ENCODE measurements around the gene SOAT1. TPM values are rescaled to one million over a fixed set of nuclear protein-coding genes. Genes with fewer than 3 reads are reported as not detected.
A peak's percentile ranks its signal among the peaks of the same experiment; 100 is the strongest.

SOAT1 gene
- total and polyA plus RNA-seq, 10 donors = 5.5 to 47.6 (median 29.5) TPM

DNA sequence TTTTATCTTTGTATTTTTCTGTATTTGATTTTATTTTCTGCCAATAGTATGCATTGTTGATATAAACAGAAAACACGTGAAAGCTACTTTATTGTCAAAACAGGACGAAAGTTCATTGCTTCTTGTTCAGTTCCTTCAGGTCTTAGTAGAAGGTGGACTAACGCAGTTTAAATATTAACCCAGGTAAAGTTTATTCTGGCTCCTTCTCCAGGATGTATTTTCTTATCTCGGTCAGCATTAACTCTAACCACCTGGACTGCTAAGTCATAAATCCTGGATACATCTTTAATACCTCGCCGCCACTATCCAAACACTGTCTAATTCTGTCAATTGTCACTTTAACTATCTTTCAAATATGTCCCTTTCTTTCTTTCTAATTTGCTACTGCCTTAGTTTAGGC is 5.7 kb upstream of the SOAT1 start:
- 93 to 99% (median 96%) methylated on average over 6 of the region's 6 CpGs for WGBS, 5 donors
- Histone ChIP-seq H3K27me3 (replicated peaks in 1 of 7) (no peaks in the 10 kb centered on the region), H3K27ac (no peak overlapping the region), H3K36me3 (no peaks in the 10 kb centered on the region), H3K9me3 (no peaks in the 10 kb centered on the region), H3K4me1 (peaks cover 0 to 6% (median 2%) of the 10 kb centered on the region in 6 donors), H3K4me3 (no peak overlapping the region)
- intact Hi-C loops (cut with DNase I; ENCODE audit: low total_unique reads) = no loop called here
- TF ChIP-seq POLR2A (IDR thresholded peaks at IDR 0.05) = no peak
- TF ChIP-seq CTCF (IDR thresholded peaks at IDR 0.05 in 8 of 11, conservative IDR thresholded peaks at IDR 0.05 in 3 of 11) = no peak
- TF ChIP-seq POLR2AphosphoS5 (IDR thresholded peaks at IDR 0.05) = no peak
- DNase-seq = no peak

DNA sequence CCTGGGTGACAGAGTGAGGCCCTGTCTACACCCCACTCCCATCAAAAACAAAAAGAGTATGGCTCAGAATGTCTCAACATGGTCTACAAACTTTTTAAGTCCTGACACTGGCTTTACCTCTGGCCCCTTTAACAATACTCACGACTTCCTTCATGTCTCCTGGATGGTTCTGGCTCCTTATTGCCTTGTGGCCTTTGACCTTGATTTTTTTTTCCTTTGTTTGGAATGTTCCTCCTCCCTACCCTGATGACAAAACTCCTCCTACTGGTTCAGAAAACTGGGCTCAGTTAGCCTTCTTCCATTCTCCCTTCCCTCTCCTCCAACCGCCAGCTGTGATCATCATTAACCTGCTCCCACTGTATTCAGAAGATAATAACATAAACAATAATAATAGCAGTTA is 4.6 kb upstream of the SOAT1 start:
- TF ChIP-seq POLR2AphosphoS5 (IDR thresholded peaks at IDR 0.05) = no peak
- TF ChIP-seq CTCF (IDR thresholded peaks at IDR 0.05 in 8 of 11, conservative IDR thresholded peaks at IDR 0.05 in 3 of 11) = no peak
- TF ChIP-seq POLR2A (IDR thresholded peaks at IDR 0.05) = no peak
- 72 to 87% (median 81%) methylated on average over 2 of the region's 2 CpGs for WGBS, 5 donors
- intact Hi-C loops (cut with DNase I; ENCODE audit: low total_unique reads) = no loop called here

DNA sequence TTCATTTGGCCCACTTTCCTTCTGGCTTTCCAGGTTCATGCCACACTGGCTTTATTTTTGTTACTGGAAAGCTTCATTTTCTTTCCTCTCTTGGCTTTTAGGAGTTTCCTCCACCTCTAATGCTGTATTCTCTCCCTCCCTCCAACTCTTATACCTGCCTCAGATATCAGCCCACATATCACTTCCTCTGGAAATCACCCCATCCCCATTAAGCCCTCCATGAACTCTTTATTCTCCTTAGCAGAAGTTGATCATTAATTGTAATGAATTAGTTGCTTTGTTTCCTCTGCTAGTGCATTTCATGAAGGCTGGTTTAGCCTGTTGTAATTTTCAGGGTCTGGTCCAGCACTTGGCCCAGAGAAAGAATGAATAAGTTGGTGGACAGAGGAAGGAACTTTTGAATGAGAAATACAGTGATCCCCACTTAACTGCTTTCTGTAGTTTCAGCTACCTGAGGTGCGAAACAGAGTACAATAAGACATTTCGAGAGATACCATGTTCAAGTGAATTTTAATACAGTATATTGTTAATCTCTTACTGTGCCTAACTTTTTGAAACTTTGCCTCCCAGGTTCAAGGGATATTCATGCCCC is 1.7 kb downstream of the SOAT1 start:
- Histone ChIP-seq H3K27me3 (replicated peaks in 1 of 7) (no peaks in the 10 kb centered on the region), H3K27ac (peak overlapping the region; percentile 88 to 97 (median 95)), H3K4me1 (peaks cover 17 to 72% (median 59%) of the 10 kb centered on the region in 6 donors), H3K9me3 (no peaks in the 10 kb centered on the region), H3K36me3 (no peaks in the 10 kb centered on the region), H3K4me3 (peak overlapping the region; percentile 55 to 88 (median 80))
- no peak for DNase-seq
- intact Hi-C loops (cut with DNase I; ENCODE audit: low total_unique reads) = loop anchor here (10.0 kb wide), 2 partner anchors 50 to 170 kb away; no protein-coding TSS in a partner anchor
- 86 to 98% (median 94%) methylated on average over 2 of the region's 2 CpGs for WGBS, 5 donors
- no peak for TF ChIP-seq POLR2A (IDR thresholded peaks at IDR 0.05)
- no peak for TF ChIP-seq POLR2AphosphoS5 (IDR thresholded peaks at IDR 0.05)
- TF ChIP-seq CTCF (IDR thresholded peaks at IDR 0.05 in 8 of 11, conservative IDR thresholded peaks at IDR 0.05 in 3 of 11) = no peak

More for the DNA sequence above, 4.6 kb upstream of the SOAT1 start:
- Histone ChIP-seq H3K4me1 (peaks cover 0 to 12% (median 7%) of the 10 kb centered on the region in 6 donors), H3K9me3 (no peaks in the 10 kb centered on the region), H3K36me3 (no peaks in the 10 kb centered on the region), H3K27ac (no peak overlapping the region), H3K4me3 (no peak overlapping the region), H3K27me3 (replicated peaks in 1 of 7) (no peaks in the 10 kb centered on the region)
- DNase-seq = no peak

DNA sequence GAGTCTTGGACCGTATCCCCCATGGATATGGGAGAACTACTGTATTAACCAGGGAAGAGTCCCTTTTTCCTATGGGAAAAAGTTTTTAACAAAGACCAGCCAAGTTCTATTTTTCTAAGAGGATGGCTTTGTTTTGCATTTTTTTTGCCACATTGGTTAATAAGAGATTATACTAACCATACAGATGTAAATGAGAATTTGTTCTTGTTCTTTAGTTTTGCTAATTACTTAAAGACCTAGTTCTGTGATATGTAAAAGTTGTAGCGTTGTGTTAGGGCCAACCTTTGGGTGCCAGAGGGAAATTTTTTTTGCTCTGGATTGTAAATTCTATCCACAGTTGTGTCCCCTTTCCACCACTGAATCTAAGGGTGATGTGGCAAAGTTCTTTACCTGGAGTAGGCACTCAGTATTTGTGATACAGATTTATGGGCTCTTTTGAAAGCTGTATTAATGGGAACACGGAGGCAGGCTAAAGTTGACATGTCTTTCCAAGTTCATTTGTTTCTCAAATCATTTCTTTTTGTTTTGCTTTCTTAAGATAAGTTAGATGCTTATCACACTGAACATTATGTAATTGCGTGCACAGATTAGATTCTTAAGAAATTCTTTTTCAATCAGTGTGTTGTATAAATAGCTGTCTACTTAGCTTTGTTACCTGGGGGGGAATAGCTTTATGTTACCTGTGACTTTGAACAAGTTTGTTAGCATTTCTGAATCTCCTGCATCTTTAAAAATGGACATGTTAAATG is 2.9 kb downstream of the SOAT1 start:
- no peak for TF ChIP-seq POLR2A (IDR thresholded peaks at IDR 0.05)
- Histone ChIP-seq H3K36me3 (peaks cover 0 to 3% (median 0%) of the 10 kb centered on the region in 6 donors), H3K4me3 (no peak overlapping the region), H3K4me1 (peaks cover 17 to 83% (median 61%) of the 10 kb centered on the region in 6 donors), H3K9me3 (no peaks in the 10 kb centered on the region), H3K27me3 (replicated peaks in 1 of 7) (no peaks in the 10 kb centered on the region), H3K27ac (peak overlapping the region in 2 of 8 donors; percentile 26 to 34)
- intact Hi-C loops (cut with DNase I; ENCODE audit: low total_unique reads) = loop anchor here (10.0 kb wide), 2 partner anchors 48 to 172 kb away; no protein-coding TSS in a partner anchor
- WGBS, 5 donors = 90 to 96% (median 92%) methylated on average over 4 of the region's 4 CpGs
- DNase-seq = no peak
